CD4-positive, alpha-beta T cell treated with Interleukin-15 for 4 hours (primary cell): ENCODE measurements around the gene PRR22.

Source experiments
- DNase-seq: peaks from one replicate; pipeline ENCODE4 v3.0.0-alpha.2; 2020; ENCODE audit warnings: low spot score

PRR22 gene

GRCh38 chr19:5784581-5785147, at the start of gene PRR22:
PRR22 (minus strand) TSS chr19:5784746; CDS start chr19:5784660, 86 bp downstream.
- DNase-seq = no peak

- DNase-seq = no peak
These were observed 48.1 kb upstream of the PRR22 start for GRCh38 chr19:5832527-5833216.

- no peak for DNase-seq
These were observed 47.5 kb upstream of the PRR22 start for GRCh38 chr19:5832061-5832460.

GRCh38 chr19:5831159-5831558, 46.6 kb upstream of the PRR22 start:
- DNase-seq = no peak

DNA sequence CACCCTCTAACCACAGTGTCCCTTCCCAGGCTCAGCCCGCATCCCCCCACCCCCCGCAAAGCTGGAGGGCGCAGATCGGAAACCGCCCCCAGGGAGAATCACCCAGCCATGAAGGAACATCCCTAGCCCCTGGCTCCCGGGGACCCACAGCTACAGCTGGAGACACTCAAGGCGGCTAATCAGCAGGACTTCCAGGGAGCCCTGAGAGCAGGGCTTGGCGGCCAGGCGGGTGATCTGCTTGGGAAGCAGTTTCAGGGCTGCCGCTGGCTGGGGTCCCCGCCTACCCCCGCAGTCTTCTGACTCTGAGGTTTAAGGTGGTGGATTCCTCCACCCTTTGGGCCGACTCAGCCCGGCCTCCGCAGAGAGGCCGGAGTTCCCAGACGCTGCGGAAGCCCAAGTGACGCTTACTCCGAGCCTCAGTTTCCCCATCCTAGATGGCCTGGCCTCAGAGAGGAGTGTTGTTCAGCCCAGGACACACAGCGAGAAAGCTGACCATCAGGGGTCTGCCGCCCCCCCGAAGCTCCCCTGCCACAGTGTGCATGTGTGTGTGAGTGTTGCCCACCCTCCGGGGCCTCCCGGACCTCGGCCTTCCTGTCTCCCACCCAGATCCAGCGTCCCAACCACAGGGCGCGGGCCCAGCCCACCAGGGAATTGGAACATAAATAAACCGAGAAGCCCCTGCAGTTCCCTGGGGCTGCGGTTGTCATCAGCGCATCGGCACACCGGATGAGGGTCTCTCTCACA, 45.2 kb upstream of the PRR22 start:
- no peak for DNase-seq

- no peak for DNase-seq
These were observed 44.4 kb upstream of the PRR22 start for GRCh38 chr19:5828661-5829566.

DNA sequence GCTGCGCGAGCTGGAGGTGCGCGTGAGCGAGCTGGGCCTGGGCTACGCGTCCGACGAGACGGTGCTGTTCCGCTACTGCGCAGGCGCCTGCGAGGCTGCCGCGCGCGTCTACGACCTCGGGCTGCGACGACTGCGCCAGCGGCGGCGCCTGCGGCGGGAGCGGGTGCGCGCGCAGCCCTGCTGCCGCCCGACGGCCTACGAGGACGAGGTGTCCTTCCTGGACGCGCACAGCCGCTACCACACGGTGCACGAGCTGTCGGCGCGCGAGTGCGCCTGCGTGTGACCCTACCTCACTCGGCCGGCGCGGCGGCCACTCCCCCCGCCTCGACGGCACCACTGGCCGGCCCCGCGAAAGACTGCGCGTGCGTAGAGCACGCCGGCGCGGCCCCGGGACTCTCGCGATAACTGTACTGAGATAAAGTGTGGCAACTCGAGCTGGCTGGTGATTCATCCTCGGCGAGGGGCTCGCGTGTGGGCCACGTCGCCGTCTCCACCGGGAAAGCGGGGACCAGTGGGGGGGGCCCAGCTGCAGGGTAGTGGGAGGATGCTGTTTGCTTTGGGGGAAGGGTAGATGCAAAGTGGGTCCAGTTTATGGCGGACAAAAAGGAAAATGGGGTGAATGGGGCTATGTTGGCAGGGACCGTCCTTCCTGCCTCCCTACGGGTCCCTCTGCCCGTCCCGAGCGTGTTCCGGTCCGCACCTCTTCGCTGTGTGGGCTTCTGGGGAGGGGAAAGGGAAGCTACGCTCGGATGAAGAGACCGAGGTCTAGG, 43.5 kb upstream of the PRR22 start:
- DNase-seq = peak; percentile 93

GRCh38 chr19:5827342-5827890, 42.9 kb upstream of the PRR22 start:
- DNase-seq = no peak

DNA sequence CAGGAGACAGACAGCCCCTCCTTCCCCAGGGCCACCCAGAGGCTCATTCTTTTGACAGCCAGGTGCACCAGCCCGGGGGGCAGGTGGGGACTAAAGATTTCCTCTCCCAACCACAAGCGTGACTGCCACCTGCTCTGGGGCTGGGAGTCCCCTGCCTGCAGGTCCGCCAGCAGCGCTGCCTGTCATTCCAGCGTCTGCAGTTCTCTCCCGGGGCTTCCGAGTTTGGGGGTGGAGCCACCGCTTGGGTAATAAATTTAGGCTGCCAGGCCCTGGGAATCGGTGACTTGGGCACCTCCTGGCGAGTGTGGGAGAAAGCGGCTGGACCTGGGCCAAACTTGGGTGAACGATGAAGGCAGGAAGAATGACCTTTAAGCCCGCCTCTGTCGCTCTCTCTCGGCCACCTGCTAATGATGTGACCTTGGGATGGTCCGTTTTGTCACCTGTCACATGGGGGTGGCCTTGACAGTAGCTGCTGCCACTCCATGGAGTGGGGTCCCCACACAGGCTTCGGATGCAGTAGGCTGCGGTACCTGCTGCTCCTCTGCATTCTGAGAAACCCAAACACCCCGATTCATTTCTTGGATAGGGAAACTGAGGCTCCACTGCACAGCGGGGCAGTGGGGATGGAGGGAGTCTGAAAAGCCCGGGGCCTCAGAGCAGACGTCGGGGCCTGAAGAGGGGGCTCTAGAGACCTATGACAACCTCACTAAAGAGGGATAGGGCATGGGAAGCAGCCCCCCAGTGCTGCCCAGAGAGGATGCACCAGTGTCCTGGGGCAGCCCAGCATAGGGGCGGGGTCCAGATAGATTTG, 42.2 kb upstream of the PRR22 start:
- DNase-seq = no peak

GRCh38 chr19:5825178-5825577, 40.6 kb upstream of the PRR22 start:
- no peak for DNase-seq

- no peak for DNase-seq
These were observed 40.2 kb upstream of the PRR22 start for GRCh38 chr19:5824751-5825150.

GRCh38 chr19:5823579-5824281, 39.2 kb upstream of the PRR22 start:
- no peak for DNase-seq

GRCh38 chr19:5822181-5822844, 37.8 kb upstream of the PRR22 start:
- no peak for DNase-seq

DNA sequence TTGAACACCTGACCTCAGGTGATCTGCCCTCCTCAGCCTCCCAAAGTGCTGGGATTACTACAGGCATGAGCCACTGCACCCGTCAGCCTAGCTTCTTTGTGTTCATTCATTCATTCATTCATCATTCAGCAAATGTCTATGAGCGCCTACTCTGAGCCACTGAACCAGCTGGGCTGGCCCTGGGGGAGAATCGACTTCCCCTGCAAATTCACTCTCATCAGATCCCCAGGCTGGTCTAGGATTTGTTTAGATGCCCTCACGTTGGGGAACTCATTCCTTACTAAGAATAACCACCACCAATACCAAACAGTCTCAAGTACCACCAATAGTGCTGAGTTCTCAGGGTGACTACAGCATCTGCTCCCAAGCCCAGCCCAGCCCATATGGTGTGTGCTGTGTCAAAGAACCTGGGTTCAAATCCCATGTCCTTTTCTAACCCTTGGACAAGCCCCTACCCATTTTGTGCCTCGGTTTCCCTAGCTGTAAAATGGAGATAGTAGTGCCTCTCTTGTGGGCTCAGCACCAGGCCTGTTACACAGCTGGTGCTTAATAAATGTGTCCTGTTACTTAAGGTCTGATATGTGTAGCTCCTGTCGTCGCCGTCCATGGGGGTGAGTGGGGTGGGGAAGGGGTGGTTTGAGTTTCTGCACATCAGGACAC, 37.1 kb upstream of the PRR22 start:
- no peak for DNase-seq

- no peak for DNase-seq
These were observed 36.2 kb upstream of the PRR22 start for GRCh38 chr19:5820785-5821184.

DNA sequence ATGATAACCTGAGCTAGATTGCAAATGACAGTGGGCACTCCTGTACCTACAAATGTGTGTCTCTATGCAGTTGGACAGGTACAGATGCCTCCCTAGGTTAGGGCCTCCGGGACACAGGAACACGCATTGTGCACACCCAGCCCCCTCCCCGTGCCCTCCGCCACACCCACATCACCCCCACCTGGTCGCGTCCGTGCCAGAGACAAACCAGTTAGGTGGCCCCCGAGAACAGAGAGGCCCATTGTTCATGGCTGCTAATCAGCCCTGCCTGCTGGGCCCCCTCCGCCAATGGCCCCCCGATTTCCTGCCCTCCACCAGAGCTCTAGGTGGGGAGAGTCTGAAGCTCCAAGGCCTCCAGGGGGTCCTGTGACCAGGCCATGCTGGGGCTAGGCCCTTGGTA, 34.0 kb upstream of the PRR22 start:
- DNase-seq = no peak

DNA sequence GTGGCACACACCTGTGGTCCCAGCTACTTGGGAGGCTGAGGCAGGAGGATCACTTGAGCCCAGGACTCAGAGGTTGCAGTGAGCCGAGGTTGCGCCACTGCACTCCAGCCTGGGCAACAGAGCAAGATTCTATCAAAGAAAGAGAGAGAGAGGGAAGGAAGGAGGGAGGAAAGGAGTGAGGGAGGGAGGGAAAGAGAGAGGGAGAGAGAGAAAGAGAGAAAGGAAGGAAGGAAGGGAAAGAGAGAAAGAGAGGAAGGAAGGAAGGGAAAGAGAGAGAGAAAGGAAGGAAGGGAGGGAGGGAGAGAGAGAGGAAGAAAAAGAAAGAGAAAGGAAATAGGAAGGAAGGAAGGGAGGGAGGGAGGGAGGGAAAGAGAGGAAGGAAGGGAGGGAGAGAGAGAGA, 32.7 kb upstream of the PRR22 start:
- no peak for DNase-seq

DNA sequence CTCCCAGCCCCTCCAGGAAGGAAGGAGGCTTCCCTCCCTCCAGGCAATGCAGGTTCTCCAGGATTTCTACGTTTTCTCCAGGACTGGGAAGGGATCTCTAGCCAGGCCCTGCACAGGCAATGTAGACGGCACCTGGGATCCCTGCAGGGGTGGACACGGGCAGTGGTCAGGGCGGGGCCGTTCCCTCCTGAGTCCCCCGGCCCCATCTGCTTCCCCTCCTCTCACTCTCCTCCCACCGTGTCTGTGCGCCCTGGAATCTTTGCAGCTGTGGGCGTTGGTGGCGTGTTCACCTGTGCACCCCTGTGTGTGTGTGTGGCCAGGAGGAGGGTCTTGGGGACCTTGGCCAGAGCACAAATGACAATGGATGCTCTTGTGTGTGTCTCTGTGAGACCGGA, 30.3 kb upstream of the PRR22 start:
- no peak for DNase-seq
